ENCODE data around the gene NOX1. TPM values are rescaled to one million over a fixed set of nuclear protein-coding genes. Genes with fewer than 3 reads are reported as not detected.
A peak's percentile ranks its signal among the peaks of the same experiment; 100 is the strongest.
"Not testable (repeated sequence)": the region's sequence is repeated elsewhere in the genome, so short reads cannot be mapped to it uniquely, and the experiment has no call there.

Gene NOX1
- total RNA-seq, 1 donor from 2014 or later: not detected

DNA sequence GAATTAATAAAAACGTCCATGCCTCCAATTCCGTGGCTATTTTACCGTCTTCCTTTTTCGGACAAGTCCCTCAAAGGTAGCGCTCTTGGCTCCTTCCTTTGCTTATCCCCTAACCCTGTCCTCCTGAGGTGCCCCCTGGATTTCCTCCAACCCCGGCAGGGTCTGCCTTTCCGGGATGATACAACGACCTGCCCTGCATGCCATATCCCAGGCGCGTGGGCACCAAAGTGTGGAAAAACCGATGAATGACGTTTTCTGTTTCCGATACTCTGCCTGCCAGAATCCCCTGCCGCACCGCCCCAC lies 54.7 kb downstream of the NOX1 start:
- no peaks in the 10 kb centered on the region for H3K27me3 ChIP-seq (ENCODE audit: low read depth)
- H3K9me3 ChIP-seq: no peaks in the 10 kb centered on the region
- no peak for DNase-seq
- intact Hi-C loops (cut with DNase I): no loop called here
- ATAC-seq: no peak
- H3K4me1 ChIP-seq: no peaks in the 10 kb centered on the region
- peaks cover 27% of the 10 kb centered on the region for H3K36me3 ChIP-seq
- H3K4me3 ChIP-seq: peak overlapping the region; percentile 67
- H3K27ac ChIP-seq: peak overlapping the region; percentile 78
- TF ChIP-seq, protein P1, sequence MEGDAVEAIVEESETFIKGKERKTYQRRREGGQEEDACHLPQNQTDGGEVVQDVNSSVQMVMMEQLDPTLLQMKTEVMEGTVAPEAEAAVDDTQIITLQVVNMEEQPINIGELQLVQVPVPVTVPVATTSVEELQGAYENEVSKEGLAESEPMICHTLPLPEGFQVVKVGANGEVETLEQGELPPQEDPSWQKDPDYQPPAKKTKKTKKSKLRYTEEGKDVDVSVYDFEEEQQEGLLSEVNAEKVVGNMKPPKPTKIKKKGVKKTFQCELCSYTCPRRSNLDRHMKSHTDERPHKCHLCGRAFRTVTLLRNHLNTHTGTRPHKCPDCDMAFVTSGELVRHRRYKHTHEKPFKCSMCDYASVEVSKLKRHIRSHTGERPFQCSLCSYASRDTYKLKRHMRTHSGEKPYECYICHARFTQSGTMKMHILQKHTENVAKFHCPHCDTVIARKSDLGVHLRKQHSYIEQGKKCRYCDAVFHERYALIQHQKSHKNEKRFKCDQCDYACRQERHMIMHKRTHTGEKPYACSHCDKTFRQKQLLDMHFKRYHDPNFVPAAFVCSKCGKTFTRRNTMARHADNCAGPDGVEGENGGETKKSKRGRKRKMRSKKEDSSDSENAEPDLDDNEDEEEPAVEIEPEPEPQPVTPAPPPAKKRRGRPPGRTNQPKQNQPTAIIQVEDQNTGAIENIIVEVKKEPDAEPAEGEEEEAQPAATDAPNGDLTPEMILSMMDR (IDR thresholded peaks at IDR 0.05): no peak

DNA sequence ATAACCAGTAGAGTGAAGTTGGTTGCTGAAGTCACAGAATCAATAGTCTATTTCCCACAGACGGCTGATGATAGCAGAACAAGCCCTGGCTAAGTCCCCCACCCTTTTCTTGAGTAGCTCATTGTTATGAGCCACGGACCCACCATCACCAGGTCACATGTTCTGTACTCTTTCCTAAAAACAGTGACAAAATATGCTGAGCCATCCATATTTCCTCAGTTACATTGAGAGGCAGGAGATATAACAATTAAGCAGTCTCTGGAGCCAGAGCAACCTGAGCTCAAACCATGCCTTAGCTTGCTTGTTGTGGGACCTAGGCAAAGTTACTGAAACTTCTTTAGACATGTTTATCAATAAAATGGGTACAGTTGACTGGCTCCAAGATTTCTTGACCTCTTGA lies 56.8 kb downstream of the NOX1 start:
- Histone ChIP-seq H3K9me3 (no peaks in the 10 kb centered on the region), H3K27me3 (ENCODE audit: low read depth) (no peaks in the 10 kb centered on the region), H3K36me3 (peaks cover 6% of the 10 kb centered on the region), H3K4me3 (no peak overlapping the region), H3K27ac (no peak overlapping the region), H3K4me1 (no peaks in the 10 kb centered on the region)
- ATAC-seq (no peak), DNase-seq (no peak)
- TF ChIP-seq, protein P1 (IDR thresholded peaks at IDR 0.05): no peak
- intact Hi-C loops (cut with DNase I): no loop called here

DNA sequence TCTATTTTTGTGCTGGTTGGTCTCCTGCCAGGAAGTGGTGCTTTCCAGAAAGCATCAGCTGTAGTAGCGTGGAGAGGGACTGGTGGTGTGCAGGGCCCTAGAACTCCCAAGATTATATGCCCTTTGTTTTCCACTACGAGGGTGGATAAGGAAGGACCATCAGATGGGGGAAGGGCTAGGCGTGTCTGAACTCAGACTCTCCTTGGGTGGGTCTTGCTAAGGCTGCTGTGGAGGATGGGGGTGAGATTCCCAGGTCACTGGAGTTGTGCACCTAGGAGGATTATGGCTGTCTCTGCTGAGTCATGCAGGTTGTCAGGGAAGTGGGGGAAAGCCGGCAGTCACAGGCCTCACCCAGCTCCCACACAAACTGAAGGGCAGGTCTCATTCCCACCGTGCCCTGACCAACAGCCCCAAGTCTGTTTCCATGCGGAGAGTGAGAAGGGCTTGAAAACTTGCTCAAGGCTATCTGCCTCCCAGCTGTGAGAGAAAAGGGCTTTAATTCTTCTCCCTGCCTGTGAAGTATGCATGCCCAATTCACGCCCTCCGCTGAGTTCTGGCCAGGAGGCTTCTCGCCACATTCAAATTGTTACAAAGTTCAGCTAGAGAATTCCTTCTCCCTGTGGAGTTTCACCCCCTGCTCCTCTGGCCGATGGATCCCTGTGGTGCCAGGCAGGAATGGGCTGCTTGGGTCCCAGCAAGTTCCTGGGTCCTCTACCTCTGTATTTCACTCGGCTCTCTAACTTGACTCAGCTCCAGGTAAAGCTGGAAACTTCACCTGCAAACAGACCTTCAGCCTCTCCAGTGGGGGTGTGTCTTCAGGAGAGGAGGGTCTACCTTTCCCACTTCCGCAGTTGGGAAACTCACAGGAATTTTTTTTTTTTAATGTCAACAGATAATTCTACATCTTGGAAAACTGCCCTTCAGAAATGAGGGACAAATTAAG lies 61.7 kb downstream of the NOX1 start:
- Histone ChIP-seq H3K27me3 (ENCODE audit: low read depth) (no peaks in the 10 kb centered on the region), H3K36me3 (no peaks in the 10 kb centered on the region), H3K9me3 (no peaks in the 10 kb centered on the region), H3K27ac (no peak overlapping the region), H3K4me3 (no peak overlapping the region), H3K4me1 (no peaks in the 10 kb centered on the region)
- intact Hi-C loops (cut with DNase I): no loop called here
- DNase-seq (no peak), ATAC-seq (no peak)
- TF ChIP-seq, protein P1 (IDR thresholded peaks at IDR 0.05): no peak

DNA sequence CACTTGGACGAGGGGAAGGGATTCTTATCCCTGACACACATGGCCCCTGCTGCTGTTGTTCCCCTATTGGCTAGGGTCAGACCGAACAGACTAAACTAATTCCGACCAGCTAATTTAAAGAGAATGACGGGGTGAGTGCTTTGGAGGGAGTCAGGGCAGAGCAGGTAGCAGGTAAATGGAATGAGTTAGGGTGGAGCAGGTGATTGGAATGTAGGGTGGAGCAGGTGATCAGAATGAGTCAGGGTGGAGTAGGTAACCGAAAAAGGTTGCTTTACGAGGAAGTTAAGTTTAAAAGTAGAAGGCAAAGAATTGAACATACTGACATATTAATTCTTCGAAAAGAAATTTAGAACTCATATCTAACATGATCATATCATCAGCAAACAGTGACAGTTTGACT lies 65.9 kb downstream of the NOX1 start:
- H3K4me3 ChIP-seq; H3K36me3 ChIP-seq; DNase-seq; ATAC-seq; H3K27ac ChIP-seq; H3K27me3 ChIP-seq (ENCODE audit: low read depth); H3K9me3 ChIP-seq; H3K4me1 ChIP-seq; intact Hi-C loops (cut with DNase I): not testable (repeated sequence)

DNA sequence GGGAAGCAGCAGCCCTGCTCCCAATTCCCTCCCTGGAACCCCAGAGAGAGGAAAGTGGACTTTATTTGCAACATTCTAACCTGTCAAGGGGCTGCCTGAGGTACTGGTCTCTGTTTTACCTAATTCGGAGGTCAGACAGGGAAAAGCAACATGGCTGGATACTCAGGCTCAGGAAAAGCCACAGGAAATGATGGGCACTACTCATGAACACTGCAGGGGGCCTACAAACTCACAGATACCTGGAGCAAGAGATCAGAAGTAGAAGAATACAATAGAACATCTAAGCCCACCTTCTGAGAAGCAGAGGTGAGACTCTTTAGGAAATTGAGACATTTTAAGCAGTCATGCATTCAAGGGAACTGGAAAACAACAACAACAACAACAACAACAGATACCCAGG lies 69.4 kb downstream of the NOX1 start:
- DNase-seq: no peak
- Histone ChIP-seq H3K27ac (no peak overlapping the region), H3K4me3 (no peak overlapping the region), H3K4me1 (no peaks in the 10 kb centered on the region), H3K36me3 (no peaks in the 10 kb centered on the region), H3K9me3 (no peaks in the 10 kb centered on the region), H3K27me3 (ENCODE audit: low read depth) (no peaks in the 10 kb centered on the region)
- no peak for ATAC-seq
- TF ChIP-seq, protein P1 (IDR thresholded peaks at IDR 0.05): no peak
- intact Hi-C loops (cut with DNase I): no loop called here

DNA sequence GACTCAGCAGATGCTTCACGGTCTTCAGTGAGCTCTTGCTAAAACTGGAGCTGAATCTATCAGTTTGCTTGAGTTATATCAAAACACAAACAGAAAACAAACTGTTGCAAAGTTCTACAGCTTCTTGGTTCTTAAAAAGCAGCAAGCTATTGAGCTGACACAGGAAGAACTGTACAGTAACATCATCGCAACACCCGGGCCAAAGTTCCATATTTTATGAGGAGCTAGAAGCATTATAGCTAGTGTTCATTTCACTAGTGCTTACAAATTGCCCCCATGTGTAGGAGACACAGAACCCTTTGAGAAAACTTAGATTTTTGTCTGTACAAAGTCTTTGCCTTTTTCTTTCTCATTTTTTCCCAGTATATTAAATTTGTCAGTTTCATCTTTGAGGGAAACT lies 71.3 kb downstream of the NOX1 start:
- ATAC-seq (no peak), DNase-seq (no peak)
- Histone ChIP-seq H3K36me3 (no peaks in the 10 kb centered on the region), H3K9me3 (no peaks in the 10 kb centered on the region), H3K4me1 (no peaks in the 10 kb centered on the region), H3K27ac (no peak overlapping the region), H3K4me3 (no peak overlapping the region), H3K27me3 (ENCODE audit: low read depth) (no peaks in the 10 kb centered on the region)
- TF ChIP-seq, protein P1 (IDR thresholded peaks at IDR 0.05): no peak
- intact Hi-C loops (cut with DNase I): no loop called here
